GM18519 (cell line): ENCODE data around the gene HCST.
A peak's percentile ranks its signal among the peaks of the same experiment; 100 is the strongest.
"Not testable (repeated sequence)": the region's sequence is repeated elsewhere in the genome, so short reads cannot be mapped to it uniquely, and the experiment has no call there.

Experiments used
- ATAC-seq: cut with Tn5 transposase; IDR thresholded peaks from one replicate; pipeline ENCODE4 v1.9.1; 2021; ENCODE audit warnings: mild to moderate bottlenecking, moderate library complexity; ENCODE audit not compliant: unreplicated experiment, low FRiP score

The HCST gene

GRCh38 chr19:35903550-35904179 is 1.3 kb downstream of the HCST start:
- peak; percentile 26 for ATAC-seq

DNA sequence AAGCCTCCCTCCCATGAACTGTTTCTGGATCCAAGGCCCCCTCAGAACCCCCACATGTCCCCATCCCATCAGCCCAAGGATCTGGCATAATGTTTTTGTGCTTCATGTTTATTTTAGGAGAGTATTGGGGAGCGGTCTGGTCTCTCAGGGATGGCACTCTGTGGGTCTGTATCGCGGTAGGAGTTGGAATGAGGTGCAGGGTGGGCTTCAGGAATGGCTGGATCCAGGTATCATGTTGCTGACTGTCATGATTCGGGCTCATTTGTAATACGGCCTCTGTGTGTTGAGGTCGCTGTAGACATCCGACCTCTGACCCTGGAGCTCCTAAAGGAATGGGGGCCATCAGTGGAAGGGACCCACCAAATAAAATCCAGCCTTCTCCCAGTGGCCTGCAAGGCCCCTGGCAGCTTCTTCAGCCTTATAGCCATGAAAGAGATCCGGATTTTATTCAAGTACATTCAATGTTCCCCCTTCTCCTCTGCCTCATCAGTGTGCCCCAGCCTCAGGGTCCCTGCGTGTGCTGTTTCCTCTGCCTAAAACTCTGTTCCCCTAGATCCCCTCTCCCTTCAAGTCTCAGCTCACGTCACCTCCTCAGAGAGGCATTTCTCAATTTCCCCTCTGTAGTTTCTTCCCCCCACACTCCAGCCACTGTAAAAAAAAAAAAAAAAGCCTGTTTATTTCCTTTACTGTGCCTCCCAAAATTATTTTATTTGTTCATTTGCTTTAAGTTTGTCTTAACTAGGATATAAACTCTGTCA is 2.2 kb downstream of the HCST start:
- no peak for ATAC-seq

DNA sequence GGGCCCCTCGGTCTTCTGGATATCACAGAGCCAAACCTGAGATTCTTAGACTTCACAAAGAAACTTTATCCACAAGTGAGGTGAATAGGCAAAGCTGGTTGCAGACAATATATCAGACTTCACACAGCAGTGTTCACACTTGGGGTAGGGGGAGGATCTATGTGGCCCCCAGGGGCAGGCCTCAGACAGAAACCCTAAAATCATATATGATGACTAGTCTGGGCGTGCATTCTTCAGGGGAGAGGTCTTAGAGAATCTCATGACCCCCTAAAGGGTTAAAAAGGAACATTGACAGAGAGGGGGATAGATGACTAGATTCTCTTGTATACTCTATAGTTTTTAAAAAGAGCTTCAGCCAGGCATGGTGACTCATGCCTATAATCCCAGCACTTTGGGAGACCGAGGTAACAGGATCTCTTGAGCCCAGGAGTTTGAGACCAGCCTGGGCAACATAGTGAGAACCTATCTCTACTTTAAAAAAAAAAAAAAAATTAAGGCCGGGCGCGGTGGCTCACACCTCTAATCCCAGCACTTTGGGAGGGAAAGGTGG is 2.9 kb downstream of the HCST start:
- ATAC-seq, result no peak

DNA sequence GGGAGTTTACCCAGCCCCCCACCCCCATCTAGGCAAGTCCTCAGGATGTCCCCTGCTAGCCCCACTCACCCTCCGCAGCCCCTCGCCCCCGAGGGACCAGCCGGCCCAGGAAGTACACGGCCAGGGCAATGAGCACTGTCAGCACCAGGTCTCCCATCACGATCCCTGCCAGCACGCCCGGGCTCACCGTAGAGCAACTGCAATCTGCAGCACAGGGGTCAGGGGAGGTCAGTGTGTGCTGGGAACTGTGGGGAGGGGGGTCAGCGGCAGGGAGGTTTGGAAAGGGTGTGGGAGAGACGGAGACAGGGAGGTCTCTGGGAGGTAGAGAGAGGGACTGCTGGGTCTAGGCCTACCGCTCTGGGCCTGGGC is 5.0 kb downstream of the HCST start:
- ATAC-seq, result no peak

- ATAC-seq, result no peak
These were observed 5.7 kb downstream of the HCST start, which contains the start of gene TYROBP for GRCh38 chr19:35908010-35908441. Gene TYROBP (minus strand): TSS chr19:35908295. CDS start chr19:35908228, 67 bp downstream.

GRCh38 chr19:35908973-35909683 is 6.8 kb downstream of the HCST start:
- no peak for ATAC-seq

DNA sequence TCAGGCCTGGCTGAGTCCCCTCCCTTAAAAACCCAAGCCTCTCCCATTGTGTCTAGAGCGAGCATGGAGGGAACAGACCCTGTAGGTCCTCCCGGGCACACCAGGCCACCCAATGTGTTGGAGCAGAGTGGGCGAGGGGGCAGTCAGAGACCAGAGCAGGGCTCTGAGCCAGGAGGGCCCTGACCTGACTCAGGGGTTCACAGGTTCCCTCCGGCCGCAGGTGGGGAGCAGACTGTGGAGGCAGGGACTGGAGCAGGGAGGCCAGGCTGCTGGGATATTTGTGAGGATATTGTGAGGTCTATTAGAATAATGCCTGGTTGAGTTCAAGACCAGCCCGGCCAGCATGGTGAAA is 7.3 kb downstream of the HCST start:
- no peak for ATAC-seq

DNA sequence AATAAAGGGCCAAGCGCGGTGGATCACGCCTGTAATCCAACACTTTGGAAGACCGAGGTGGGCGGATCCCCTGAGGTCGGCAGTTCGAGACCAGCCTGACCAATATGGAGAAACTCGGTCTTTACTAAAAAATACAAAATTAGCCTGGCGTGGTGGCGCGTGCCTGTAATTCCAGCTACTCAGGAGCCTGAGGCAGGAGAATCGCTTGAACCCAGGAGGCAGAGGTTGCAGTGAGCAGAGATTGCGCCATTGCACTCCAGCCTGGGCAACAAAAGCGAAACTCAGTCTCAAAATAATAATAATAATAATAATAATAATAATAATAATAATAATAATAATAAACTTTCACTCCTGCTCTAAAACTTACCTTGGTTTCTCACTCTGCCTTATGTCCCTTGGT is 8.0 kb downstream of the HCST start:
- not testable (repeated sequence) for ATAC-seq

GRCh38 chr19:35911173-35911572 is 8.8 kb downstream of the HCST start:
- ATAC-seq, result no peak

GRCh38 chr19:35911790-35912189 is 9.5 kb downstream of the HCST start:
- ATAC-seq, result no peak

DNA sequence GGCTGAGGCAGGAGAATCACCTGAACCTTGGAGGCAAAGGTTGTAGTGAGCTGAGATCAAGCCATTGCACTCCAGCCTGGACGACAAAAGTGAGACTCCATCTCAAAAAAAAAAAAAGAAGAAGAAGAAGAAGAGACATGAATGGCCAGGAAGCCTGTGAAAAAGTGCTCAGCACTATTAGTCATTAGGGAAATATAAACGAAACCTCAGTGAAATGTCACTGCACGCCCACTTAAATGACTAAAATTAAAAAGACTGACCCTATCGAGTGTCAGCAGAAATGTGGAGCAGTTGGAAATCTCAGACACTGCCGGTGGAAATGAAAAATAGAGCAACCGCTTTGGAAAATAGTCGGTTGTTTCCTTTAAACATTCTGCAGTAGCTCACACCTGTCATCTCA is 11.3 kb downstream of the HCST start:
- no peak for ATAC-seq

GRCh38 chr19:35915443-35915842 is 13.1 kb downstream of the HCST start:
- no peak for ATAC-seq

GRCh38 chr19:35919306-35919705 is 17.0 kb downstream of the HCST start:
- no peak for ATAC-seq

DNA sequence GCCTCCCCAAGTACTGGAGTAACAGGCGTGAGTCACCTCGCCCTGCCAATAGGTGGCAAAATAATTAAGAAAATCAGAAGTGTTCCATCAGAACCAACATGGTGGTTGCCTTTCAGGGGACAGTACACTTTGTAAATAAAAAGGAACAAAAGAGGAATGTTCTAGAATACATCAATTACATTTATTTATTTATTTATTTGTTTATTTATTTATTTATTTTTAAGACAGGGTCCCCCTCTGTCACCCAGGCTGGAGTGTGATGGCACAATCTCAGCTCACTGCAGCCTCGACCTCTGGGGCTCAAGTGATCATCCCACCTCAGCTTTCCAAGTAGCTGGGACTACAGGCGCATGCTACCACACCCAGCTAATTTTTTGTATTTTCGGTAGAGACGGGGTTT is 18.7 kb downstream of the HCST start:
- no peak for ATAC-seq

- no peak for ATAC-seq
These were observed 23.2 kb downstream of the HCST start for GRCh38 chr19:35925501-35925900.

GRCh38 chr19:35928507-35928906 is 26.2 kb downstream of the HCST start:
- no peak for ATAC-seq

DNA sequence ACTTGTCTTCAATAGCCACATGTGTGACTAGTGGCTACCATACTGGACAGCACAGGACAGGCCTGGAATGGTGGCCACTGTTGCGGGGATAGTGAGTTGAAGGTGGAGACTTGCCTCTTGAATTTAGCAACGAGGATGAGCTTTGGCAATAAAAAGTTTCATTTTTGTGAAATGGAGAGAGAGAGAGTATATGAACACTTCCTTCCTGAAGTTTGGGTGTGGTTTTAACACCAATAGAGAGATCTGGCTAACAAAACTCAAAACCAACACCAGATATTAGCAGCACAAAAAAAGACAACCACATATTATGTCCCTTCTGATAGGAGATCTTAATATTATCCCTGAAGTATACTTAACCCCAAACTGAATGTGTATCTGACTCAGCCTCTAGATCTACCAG is 27.5 kb downstream of the HCST start:
- no peak for ATAC-seq

DNA sequence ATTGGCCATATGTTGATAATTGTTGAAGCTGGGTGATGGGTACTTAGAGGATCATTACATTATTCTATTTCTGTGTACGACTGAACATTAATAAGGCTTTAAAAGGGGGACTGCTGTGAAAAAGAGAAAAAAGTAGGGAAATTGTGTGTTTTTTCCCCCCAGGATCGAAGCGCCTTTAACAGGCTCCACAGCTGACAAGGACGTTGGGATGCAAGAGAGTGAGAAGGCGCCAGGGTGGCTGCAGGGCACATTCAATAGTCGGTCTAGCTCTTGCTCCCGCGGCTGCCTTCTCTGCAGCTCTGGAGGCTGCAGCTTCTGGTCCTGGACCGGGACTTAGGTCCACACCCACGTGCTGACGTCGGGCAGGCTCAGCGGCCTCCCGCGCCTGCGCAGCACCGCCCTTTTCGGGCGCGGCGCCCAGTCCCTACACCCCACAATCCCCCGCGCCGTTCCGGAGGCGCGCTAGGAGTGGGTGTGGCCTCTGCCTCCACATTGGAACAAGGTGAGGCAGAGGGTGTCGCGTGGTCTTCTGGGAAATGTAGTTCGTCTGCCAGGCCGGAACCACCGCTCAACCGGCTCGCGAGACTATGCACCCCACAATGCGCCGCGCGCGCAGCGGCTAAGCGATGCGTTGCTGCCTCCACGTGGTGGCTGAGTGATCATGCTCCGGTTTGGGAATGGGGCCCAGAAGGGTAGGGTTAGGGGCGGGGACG is 29.0 kb downstream of the HCST start:
- peak; percentile 92 for ATAC-seq

- ATAC-seq, result no peak
These were observed 29.5 kb downstream of the HCST start for GRCh38 chr19:35931874-35932202.

- no peak for ATAC-seq
These were observed 30.1 kb downstream of the HCST start for GRCh38 chr19:35932291-35932936.
